Right lobe of liver (tissue), 4 donors: Measurements from ENCODE around the gene PSEN1.

Experiments used
- POLR2A ChIP-seq: fragments of 450-650 bp; IDR thresholded peaks from one replicate; pipeline ENCODE4 v1.6.1; 2017; ENCODE audit warnings: antibody characterized with exemption, mild to moderate bottlenecking
- TF ChIP-seq, protein P1 (sequence below), 4 donors: fragments of 200-600 bp in 3 of 4; fragments of 450-650 bp in 1 of 4; IDR thresholded peaks; one replicate each; pipeline versions ENCODE4 v1.5.1 to v1.8.0; 2016 to 2022; ENCODE audit warnings: antibody characterized with exemption in 4 of 4, mild to moderate bottlenecking in 2 of 4
- donor health status: DM: no; HTN: no; CAD: no.
- donor health status: DM: no; HTN: no; CAD: no.
- donor health status: DM: no; HTN: yes; CAD: no.

DNA sequence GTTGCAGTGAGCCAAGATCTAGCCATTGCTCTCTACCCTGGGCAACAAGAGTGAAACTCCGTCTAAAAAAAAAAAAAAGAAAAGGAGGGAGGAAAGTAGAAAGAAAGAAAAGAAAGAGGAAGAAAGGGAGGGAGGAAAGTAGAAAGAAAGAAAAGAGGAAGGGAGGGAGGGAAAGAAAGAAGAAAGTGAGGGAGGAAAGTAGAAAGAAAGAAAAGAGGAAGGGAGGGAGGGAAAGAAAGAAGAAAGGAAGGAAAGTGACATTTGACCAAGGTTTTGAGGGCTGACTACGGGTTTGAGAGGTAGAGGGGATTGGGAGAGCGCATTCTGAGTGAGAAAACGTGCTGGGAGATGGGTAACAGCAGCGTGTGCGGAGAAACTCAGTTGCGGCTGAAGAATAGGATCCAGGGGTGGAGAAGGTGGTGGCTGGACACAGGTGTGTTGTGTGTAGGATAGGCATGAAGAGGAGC is 100.5 kb downstream of the PSEN1 start:
- TF ChIP-seq, protein P1, sequence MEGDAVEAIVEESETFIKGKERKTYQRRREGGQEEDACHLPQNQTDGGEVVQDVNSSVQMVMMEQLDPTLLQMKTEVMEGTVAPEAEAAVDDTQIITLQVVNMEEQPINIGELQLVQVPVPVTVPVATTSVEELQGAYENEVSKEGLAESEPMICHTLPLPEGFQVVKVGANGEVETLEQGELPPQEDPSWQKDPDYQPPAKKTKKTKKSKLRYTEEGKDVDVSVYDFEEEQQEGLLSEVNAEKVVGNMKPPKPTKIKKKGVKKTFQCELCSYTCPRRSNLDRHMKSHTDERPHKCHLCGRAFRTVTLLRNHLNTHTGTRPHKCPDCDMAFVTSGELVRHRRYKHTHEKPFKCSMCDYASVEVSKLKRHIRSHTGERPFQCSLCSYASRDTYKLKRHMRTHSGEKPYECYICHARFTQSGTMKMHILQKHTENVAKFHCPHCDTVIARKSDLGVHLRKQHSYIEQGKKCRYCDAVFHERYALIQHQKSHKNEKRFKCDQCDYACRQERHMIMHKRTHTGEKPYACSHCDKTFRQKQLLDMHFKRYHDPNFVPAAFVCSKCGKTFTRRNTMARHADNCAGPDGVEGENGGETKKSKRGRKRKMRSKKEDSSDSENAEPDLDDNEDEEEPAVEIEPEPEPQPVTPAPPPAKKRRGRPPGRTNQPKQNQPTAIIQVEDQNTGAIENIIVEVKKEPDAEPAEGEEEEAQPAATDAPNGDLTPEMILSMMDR (IDR thresholded peaks at IDR 0.05) = no peak
- no peak for TF ChIP-seq POLR2A
